ENCODE results near the gene LRCH4.
"Not testable (repeated sequence)": the region's sequence is repeated elsewhere in the genome, so short reads cannot be mapped to it uniquely, and the experiment has no call there.

The LRCH4 gene

GRCh38 chr7:100567031-100567730, 18.7 kb downstream of the LRCH4 start:
- DNase-seq = peak; percentile 20

DNA sequence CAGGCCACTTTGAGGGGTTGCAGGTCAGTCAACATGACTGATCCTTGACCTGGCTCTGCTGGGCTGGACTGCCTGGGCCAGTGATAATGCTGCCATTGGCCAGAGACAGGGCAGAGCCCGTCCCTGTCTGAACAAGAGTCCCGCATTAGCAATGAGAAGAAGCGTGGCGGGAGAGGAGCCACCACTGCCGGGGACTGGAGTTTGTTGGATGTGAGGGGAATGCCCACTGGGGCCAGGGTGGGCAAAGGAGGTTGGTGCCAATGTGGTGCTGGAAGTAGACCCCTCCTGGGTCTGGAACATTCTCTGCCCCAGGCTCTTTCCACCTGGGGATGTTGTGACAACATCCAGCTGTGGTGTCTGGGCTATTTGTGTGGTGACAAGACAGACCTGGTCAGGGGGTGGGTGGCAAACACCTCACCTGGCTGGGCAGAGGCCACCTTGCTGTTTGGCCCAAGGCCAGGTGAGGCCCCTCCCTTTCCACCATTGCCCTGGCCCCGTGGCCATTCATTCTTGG, 19.9 kb downstream of the LRCH4 start:
- DNase-seq = no peak

DNA sequence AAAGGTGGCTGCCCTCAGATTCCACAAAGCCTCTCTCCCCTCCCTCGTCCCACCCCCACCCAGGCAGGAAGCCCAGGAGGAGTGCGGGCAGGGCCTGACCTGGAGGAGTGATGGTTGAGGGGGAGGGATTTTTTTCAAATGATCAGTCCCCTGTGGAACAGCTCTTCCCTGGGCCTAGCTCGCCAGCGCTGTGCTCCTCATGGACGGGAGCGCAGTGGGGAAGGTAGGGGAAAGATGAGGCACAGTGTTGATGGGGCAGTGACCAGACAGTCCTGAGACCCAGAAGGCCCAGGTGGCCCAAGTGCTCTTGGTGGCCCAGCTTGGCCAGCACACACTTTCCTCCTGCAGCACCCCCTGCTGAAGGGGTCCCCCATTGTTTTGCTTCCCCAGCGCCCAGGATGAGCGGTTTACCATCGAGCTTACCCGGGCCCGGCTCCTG, 20.8 kb downstream of the LRCH4 start:
- no peak for DNase-seq

GRCh38 chr7:100564405-100564804, 21.5 kb downstream of the LRCH4 start:
- DNase-seq = not testable (repeated sequence)

GRCh38 chr7:100563809-100564400, 22.0 kb downstream of the LRCH4 start:
- DNase-seq = peak; percentile 66

DNA sequence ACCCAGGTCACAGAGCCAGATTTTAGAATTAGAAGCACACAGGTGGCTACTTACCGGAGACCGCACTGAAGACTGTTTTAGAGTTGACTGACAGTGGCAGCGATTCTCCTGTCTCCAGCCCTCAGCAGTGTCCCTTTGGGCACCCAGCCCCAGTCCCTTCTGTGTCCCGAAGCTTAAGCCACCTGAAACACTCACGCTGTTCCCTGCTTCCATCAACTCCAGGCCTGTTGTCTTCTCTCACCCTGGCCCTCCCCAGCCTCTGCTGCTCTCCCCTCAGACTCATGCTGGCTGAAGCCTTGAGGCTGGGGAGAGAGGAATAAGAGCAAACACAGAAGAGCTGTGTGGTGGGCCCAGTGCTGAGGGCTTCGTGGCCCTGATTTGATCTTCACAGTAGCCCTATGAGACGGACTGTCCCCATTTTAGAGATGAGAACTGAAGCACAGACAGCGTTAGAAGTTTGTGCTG, 22.8 kb downstream of the LRCH4 start:
- no peak for DNase-seq

DNA sequence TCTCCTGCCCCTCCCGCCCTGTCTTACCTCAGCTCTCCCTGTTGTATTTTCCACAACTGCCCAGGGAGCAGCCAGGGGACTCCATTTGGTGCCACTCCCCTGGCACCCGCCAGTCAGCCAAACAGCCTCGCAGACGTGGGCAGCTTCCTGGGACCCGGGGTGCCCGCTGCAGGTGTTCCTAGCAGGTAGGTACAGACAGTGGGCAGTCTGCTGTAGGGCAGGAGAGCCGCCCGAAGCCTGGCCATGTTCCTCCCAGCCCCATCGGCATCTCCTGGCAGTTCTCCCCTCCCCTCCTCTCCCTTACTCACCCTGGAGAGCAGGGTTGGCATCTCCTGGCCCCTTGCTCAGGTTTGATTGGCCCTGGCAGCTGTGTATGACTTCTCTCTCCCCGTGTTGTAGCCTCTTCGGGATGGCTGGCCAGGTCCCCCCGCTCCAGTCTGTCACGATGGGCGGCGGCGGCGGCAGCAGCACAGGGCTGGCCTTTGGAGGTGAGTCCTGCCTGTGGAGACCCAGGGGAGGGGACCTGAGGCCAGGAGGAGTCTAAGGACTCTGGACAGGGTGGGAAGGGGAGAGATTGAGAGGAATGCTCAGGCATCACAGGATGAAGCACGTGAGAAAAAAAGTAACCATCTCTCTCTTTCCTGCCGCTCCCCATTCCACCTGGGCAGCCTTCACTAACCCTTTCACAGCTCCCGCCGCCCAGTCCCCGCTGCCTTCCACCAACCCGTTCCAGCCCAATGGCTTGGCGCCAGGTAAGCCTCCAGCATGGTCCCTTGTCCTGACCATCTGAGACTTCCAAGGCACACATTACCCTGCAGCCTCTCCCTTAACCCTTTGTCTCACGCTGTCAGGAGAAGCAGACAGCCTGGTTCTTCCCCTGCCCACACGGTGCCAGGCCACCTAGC, 23.5 kb downstream of the LRCH4 start:
- DNase-seq = no peak

- DNase-seq = no peak
These were observed 24.3 kb downstream of the LRCH4 start for GRCh38 chr7:100561491-100562194.

DNA sequence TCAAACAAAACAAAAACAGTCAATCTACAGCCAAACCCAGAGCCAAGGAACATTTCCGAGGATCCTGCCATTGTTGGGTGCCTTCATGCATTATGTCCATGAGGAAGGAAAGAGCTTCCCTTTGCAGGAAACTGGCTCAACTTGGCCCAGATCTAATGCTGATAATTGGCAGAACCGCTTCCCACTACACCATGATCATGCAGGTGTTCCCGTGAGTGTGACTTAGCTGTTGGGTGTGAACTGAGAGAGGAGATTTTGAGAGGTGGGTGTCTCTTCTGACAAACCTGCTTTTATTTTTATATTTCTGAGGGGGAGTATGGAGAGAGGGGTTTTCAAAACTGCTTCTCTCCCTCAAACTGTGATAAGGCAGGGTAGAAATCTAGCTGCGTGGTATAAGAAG, 26.8 kb downstream of the LRCH4 start:
- no peak for DNase-seq

- DNase-seq = peak; percentile 26
These were observed 29.4 kb downstream of the LRCH4 start for GRCh38 chr7:100556541-100556940.

GRCh38 chr7:100555701-100556100, 30.2 kb downstream of the LRCH4 start:
- DNase-seq = no peak

DNA sequence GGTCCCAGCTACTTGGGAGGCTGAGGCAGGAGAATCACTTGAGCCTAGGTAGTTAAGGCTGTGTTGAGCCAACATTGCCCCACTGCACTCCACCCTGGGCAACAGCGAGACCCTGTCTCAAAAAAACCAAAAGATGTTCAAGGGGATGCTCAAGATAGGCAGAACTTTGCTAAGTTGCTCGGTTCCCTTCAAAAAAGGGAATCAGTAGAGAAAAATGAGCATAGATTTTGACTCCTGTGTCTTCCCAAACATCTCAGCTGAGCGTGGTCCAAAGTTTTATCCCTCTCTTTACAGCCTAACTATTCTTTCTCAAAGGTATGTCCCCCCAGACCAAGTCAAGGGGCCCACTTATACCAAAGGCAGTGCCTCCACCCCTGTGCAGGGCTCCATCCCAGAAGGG, 32.9 kb downstream of the LRCH4 start:
- no peak for DNase-seq

DNA sequence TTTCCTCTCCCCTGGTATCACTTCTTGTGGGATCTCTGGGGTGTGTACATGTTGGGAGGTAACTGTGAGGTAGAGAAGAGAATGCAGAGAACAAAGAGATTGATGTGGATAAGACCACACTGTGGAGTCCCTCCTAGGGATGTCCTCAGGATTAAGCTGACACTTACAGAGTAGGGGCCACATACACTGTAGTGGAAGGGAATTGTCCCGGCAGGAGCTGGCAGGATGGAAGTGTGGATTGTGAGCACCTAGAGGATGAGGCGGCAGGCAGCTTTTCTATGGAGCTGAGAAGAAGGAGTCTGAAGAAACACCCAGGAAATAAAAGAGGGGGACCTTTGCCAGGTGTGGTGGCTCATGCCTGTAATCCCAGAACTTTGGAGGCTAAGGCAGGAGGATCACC, 33.4 kb downstream of the LRCH4 start:
- no peak for DNase-seq

DNA sequence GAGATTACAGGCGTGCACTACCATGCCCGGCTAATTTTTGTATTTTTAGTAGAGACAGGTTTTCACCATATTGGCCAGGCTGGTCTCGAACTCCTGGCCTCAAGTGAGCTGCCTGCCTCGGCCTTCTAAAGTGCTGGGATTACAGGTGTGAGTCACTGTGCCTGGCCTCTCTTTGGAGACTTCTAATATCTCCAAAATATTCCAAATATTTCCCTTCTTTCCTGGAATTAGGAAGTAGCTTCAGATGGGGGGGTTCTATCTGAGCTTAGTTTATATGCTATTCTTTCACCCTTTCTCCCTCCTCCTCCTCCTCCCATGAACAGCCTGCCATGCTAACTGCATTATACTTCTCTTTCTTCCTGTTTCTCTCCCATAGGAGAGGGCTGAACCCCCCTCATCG, 37.5 kb downstream of the LRCH4 start:
- DNase-seq = peak; percentile 66

DNA sequence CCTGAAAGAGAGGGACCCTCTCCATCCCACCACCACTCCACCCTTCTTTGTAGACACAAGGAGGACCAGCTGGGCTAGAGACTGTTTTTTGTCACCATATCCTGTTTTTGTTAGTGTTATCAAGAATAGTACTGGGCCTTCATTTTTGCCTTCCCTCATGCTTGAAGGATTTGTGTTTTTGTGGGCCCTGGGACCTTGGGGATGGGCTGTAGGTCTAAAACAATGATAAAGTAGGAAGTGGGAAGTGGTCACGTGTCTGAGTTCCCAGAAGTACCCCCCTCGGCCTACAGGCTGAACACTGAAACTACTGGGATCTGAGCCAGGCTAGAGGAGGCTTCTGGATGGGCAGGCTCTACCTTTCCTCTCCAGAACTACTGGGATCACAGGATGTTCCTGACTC, 38.1 kb downstream of the LRCH4 start:
- peak; percentile 56 for DNase-seq

GRCh38 chr7:100546926-100547800, 38.8 kb downstream of the LRCH4 start:
- DNase-seq = no peak

- no peak for DNase-seq
These were observed 39.6 kb downstream of the LRCH4 start for GRCh38 chr7:100546129-100546925.

DNA sequence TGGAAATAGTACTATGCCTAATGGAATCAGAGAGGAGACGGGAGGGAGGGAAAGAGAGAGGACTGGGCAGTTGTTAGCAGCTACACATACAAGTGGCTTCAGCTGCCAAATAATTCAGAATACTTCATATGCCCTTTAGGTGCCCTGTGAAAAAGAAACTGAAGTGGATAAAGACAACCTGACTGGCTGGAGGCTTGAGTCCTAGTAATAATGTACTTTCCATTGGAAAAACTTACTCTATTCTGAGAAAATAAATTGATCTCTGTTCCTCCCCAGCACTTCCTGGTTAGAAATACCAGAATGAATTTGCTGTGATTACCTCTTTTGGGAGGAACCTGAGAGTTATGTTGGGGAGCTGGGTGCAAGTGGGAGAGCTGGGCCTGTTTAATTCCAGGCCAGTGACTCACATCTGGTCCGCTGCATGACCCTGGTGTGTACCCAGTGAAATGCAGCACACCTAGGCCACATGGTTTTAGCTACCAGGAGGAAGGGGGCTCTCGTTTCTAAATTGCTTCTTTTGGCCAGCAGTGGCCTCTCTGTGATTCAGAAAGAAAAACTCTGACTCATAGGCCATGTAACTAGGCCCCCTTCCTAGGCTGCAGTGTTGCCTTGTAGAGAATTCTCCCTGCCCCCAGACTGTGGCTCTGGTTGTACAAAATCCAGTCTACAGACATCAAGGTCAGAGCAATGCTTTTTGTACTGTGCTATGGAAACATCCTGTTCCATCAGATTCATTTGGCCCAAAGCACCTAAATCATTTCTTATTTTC, 40.4 kb downstream of the LRCH4 start:
- peak; percentile 93 for DNase-seq

DNA sequence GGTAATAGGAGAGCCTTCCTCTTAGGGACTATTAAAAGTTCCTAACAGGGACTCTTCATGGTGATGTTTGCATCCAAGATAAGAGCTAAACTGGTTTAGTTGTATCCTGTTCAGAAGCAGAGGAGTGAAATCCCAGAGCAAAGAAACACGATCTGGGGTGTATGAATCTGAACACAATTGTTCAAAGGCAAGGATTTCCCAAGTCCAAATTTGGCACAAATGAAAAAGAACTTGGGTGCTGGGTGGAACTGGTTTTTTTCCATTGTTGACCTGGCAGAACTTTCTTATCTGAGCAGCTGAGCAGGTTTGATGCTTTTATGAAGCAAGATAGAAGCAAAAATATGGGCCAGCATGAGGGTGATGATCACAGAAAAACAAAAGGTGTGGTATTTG, 41.0 kb downstream of the LRCH4 start:
- DNase-seq = peak; percentile 13

DNA sequence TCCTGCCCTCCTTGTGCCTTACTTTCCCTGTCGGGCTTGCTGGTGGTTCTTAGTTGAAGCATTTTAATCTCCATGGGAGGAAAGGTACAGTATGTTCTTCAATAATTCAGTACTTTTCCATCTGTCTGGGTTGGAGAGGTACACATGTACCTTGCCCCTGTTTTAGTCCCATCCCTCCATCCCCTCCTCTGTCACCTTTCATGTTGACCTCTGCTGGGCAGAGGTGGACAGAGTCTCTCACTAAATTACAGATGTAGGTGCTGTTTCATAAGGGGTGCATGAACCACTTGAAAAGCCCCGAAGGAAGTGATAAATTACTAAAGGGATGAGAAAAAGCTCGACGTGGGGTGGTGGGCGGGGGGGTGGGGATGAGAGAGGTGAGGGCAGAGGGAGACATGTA, 41.5 kb downstream of the LRCH4 start:
- no peak for DNase-seq

All from fibroblast of upper back skin (primary cell).